GM19238 (cell line): Measurements from ENCODE around the gene GNAI3.

Experiments used
- DNase-seq: peaks from one replicate; pipeline ENCODE4 v3.0.0; 2011; ENCODE audit warnings: low spot score; ENCODE audit not compliant: insufficient read length

Gene GNAI3

DNA sequence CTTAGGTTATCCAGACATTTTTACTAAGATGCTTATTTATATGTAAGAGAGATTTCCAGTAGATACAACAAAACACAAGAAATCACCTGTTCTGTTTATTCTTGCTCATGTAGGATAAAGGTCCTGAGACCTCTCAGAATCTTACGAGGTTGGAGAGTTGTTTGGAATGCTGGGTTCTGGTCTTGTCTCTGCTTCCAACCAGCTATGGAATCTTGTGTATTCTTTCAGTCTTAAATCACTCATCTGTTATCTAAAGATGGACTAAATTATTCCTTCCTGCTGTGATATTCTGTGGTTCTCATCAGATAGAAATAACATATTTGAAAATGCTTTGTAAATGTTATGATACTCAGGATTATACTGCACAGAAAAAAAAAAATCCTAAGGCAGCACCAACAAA, 49.7 kb downstream of the GNAI3 start:
- no peak for DNase-seq

GRCh38 chr1:109598655-109599054, 50.2 kb downstream of the GNAI3 start:
- DNase-seq: no peak

DNA sequence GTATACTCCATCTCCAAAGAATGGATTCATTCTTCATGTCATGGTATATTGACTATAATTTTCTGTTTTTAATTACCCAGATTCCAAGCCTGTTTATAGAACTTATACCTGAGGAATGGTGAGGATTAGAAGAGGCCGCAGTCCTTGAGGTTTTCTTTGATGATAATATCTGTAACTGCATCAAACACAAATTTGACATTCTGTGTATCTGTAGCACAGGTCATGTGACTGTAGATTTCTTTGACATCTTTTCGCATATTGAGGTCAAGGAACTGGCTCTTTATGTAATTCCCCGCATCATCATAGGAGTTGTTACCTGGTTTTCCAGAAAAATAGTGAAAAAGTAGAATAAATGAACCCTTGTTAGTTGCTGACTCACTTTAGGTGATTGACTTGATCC, 54.8 kb downstream of the GNAI3 start:
- DNase-seq: no peak

GRCh38 chr1:109605381-109605780, 57.0 kb downstream of the GNAI3 start:
- DNase-seq: no peak

GRCh38 chr1:109609881-109610280, 61.5 kb downstream of the GNAI3 start:
- DNase-seq: no peak

DNA sequence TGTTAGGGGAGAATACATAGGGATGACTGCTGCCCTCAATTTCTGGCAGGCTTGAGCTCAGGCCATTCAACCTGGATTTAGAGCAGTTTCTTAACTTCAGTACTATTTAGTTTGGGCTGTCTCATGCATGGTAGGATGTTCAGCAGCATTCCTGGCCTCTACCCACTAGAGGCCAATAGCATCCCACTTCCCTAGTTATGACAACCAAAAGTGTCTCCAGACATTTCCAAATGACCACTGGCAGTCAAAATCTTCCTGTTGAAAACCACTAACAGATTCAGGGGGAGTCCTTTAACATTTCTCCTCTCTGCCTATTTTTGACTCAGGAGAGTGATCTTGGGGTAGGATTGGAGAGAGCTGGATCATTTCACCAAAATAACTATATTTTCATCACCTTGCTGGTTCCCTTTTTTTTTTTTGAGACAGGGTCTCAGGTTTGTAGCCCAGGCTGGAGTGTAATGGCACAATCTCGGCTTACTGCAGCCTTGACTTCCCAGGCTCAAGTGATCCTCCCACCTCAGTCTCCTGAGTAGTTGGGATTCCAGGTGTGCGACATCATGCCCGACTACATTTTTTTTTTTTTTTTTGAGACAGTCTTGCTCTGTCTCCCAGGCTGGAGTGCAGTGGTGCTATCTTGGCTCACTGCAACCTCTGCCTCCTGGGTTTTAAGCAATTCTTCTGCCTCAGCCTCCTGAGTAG, 62.3 kb downstream of the GNAI3 start:
- DNase-seq: no peak

DNA sequence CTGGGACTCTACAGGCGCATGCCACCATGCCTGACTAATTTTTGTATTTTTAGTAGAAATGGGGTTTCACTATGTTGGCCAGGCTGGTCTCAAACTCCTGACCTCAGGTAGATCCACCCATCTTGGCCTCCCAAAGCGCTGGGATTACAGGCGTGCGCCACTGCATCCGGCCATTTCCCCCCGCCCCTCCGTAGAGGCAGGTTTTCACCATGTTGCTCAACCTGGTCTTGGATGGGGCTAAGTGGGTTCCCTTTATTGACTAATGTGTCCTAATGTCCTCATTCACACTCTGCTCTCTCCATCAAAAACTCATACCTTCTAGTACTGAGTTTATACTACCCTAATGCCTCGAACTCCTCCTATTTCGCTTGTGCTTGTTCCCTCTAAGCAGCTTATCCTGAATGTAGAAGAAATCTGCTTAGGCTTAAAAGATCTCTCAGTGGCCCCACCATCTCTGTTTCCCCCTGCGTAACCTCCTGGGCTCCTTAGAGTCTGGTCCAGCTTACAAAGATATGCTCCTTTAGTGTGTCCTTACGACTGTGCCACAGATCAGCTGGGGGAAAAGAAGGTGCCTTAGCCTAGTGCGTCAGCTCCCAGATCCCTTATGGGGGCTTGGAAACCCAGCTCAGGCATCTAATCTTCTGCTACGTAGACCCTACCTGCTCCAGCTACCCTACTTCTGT, 63.0 kb downstream of the GNAI3 start:
- no peak for DNase-seq

GRCh38 chr1:109613361-109614147, 65.1 kb downstream of the GNAI3 start:
- DNase-seq: no peak

DNA sequence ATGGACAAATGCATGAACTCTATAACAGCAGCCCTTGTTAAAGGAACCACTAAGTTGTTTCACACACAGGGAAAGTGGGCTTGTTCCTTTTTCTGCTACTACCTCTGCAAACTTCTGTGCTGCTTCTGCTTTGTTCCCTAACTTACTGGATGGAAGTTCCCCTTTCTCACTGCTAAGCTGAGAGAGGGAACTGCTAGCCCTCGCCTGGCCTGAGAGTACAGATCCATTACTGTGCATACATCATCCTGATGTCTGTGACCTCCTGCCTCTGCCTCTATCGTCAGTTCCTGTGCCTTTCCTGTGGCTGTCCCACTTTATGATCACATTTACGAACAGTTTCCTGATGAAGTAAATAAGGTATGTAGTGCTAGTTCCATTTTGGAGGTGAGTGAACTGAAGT, 67.5 kb downstream of the GNAI3 start:
- DNase-seq: no peak

DNA sequence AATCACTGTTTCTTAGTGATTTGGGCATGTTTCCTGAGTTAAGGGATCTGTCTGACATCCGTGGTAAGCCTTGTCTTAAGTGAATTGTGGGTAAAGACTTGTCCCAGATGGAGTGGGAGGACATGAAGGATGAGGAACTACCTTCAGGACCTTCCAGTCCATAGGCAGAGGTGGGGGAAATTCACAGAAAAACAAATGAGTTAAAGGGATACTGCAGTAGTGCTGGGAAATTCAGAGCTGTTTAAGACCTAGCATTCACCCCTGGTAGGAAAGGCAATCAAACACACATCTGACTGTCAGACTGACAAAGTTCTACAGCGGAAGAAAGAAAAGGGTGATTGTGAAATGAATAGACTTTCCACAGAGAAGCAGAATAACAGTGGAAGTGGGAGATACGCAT, 68.0 kb downstream of the GNAI3 start:
- DNase-seq: no peak

- no peak for DNase-seq
Measured at GRCh38 chr1:109617291-109617801, 68.9 kb downstream of the GNAI3 start.

- no peak for DNase-seq
Measured at GRCh38 chr1:109618661-109619575, 70.5 kb downstream of the GNAI3 start.

DNA sequence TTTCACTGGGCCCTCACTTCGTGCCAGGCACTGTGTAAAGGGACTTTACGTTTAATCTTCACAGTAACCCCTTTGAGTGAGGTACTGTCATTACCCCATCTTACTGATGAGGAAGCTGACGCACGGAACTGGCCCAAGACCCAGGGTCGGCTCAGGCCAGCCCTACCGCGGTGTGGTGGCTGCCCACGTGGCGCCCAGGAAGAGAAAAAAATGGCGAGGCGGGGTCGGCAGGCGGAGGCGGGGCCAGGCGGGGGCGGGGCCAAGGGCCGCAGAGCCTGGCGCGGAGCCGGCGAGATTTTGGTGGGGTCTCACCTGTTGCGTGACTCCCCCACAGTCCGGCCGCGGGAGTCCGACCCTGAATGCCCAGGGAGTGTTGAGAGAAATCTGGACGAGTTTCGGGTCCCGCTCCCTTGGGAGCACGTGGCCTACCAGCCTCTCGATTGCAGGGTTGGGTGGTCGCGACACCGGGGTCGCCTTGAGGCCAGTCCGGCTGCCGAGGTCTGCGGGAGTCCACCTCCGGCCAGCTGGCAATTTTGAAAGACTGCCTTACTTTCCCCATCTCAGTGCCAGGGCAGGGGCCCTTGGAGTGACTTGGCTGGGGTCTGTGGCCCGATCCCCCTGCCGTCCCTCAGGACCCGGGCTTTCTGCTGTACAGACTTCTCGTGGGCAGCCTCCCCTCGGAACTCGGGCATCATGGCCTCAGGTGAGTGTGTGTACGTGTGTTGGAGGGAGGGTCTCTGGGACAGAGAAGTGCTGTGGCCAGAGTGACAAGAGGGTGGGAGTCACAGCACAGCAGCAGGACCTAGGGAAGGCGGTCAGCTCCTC, 71.4 kb downstream of the GNAI3 start, which contains the start of the genes AMPD2 and GNAT2:
Gene AMPD2 (plus strand): TSS at position 262 of the 825 bp plus-strand sequence. CDS start 1,339 bp downstream, outside the sequence.
Gene GNAT2 (minus strand): TSS at position 41 of the 825 bp plus-strand sequence. CDS start 6,746 bp downstream, outside the sequence.
- peak; percentile 79 for DNase-seq

- DNase-seq: no peak
Measured at GRCh38 chr1:109620401-109620791, 72.0 kb downstream of the GNAI3 start.

GRCh38 chr1:109620841-109621286, 72.4 kb downstream of the GNAI3 start:
- peak; percentile 97 for DNase-seq

- no peak for DNase-seq
Measured at GRCh38 chr1:109621379-109622136, 73.1 kb downstream of the GNAI3 start.

- DNase-seq: no peak
Measured at GRCh38 chr1:109622137-109622892, 73.9 kb downstream of the GNAI3 start.

- no peak for DNase-seq
Measured at GRCh38 chr1:109622895-109623294, 74.5 kb downstream of the GNAI3 start.
